ENCODE results near the gene ANKRD62.
"Not testable (repeated sequence)": the region's sequence is repeated elsewhere in the genome, so short reads cannot be mapped to it uniquely, and the experiment has no call there.

The ANKRD62 gene

GRCh38 chr18:12141778-12142177 lies 48.1 kb downstream of the ANKRD62 start:
- H3K36me3 ChIP-seq (ENCODE audit: insufficient read depth, low read length); DNase-seq (ENCODE audit: low read depth, low spot score); H3K4me3 ChIP-seq; H3K9me3 ChIP-seq (ENCODE audit: low read depth, low read length); H3K27ac ChIP-seq; H3K9ac ChIP-seq (ENCODE audit: insufficient read length): not testable (repeated sequence)

GRCh38 chr18:12149431-12149830 lies 55.8 kb downstream of the ANKRD62 start:
- DNase-seq (ENCODE audit: low read depth, low spot score); H3K9me3 ChIP-seq (ENCODE audit: low read depth, low read length); H3K4me3 ChIP-seq; H3K27ac ChIP-seq; H3K9ac ChIP-seq (ENCODE audit: insufficient read length); H3K36me3 ChIP-seq (ENCODE audit: insufficient read depth, low read length): not testable (repeated sequence)

GRCh38 chr18:12154361-12154760 lies 60.7 kb downstream of the ANKRD62 start:
- Histone ChIP-seq H3K27ac (no peak overlapping the region), H3K4me3 (no peak overlapping the region), H3K9me3 (ENCODE audit: low read depth, low read length) (no peaks in the 10 kb centered on the region), H3K9ac (ENCODE audit: insufficient read length) (no peak overlapping the region), H3K36me3 (ENCODE audit: insufficient read depth, low read length) (no peaks in the 10 kb centered on the region)
- no peak for TF ChIP-seq FOXP2 (optimal IDR thresholded peaks at IDR 0.05; ENCODE audit: control extremely low read depth, extremely low read length, insufficient read depth)
- no peak for TF ChIP-seq EZH2 (IDR thresholded peaks at IDR 0.05)
- TF ChIP-seq POLR2AphosphoS5 (IDR thresholded peaks at IDR 0.05; ENCODE audit: borderline replicate concordance, low read depth, low read length): no peak
- DNase-seq (ENCODE audit: low read depth, low spot score): no peak

DNA sequence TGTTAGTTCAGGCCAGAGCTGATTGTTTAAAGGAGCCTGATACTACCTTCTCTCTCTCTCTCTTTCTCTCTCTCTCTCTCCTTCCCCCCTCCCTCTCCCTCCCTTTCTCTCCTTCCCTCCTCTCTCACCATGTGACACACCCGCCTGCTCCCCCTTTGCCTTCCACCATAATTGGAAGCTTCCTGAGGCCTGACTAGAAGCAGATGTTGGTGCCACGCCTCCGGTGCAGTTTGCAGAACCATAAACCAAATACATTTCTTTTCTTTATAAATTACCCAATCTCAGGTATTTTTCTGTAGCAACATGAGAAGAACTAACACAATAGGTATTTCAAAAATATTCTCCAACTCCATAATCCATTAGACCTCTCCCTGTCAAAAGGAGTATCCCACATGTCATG lies 62.4 kb downstream of the ANKRD62 start:
- no peak for DNase-seq (ENCODE audit: low read depth, low spot score)
- H3K4me3 ChIP-seq: no peak overlapping the region
- H3K9ac ChIP-seq (ENCODE audit: insufficient read length): no peak overlapping the region
- no peak overlapping the region for H3K27ac ChIP-seq
- TF ChIP-seq FOXP2 (optimal IDR thresholded peaks at IDR 0.05; ENCODE audit: control extremely low read depth, extremely low read length, insufficient read depth) (no peak), POLR2AphosphoS5 (IDR thresholded peaks at IDR 0.05; ENCODE audit: borderline replicate concordance, low read depth, low read length) (no peak), EZH2 (IDR thresholded peaks at IDR 0.05) (no peak)
- no peaks in the 10 kb centered on the region for H3K36me3 ChIP-seq (ENCODE audit: insufficient read depth, low read length)
- H3K9me3 ChIP-seq (ENCODE audit: low read depth, low read length): no peaks in the 10 kb centered on the region

DNA sequence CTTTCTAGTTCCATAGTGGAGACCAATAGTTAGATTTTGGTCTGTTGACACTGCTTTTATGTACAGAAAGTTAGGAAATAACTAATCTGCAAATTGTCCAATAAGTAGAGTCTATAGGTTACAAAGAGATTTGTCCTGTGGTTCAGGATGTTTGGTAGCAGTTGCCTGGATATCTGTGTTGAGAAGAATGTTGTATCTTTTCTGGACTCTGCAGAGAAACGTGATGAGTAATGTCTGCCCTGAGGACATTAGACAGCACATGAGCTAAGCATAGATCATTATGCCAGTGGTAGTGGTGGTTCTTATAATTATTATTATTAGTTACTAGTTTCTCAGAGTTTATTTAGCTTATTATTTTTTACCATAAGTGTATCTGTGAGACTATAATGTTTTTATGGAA lies 65.8 kb downstream of the ANKRD62 start:
- no peak overlapping the region for H3K4me3 ChIP-seq
- TF ChIP-seq EZH2 (IDR thresholded peaks at IDR 0.05) (no peak), POLR2AphosphoS5 (IDR thresholded peaks at IDR 0.05; ENCODE audit: borderline replicate concordance, low read depth, low read length) (no peak), FOXP2 (optimal IDR thresholded peaks at IDR 0.05; ENCODE audit: control extremely low read depth, extremely low read length, insufficient read depth) (no peak)
- peak; percentile 34 for DNase-seq (ENCODE audit: low read depth, low spot score)
- H3K9ac ChIP-seq (ENCODE audit: insufficient read length): no peak overlapping the region
- no peak overlapping the region for H3K27ac ChIP-seq
- no peaks in the 10 kb centered on the region for H3K36me3 ChIP-seq (ENCODE audit: insufficient read depth, low read length)
- no peaks in the 10 kb centered on the region for H3K9me3 ChIP-seq (ENCODE audit: low read depth, low read length)

- no peak overlapping the region for H3K27ac ChIP-seq
- no peak for DNase-seq (ENCODE audit: low read depth, low spot score)
- no peaks in the 10 kb centered on the region for H3K36me3 ChIP-seq (ENCODE audit: insufficient read depth, low read length)
- H3K4me3 ChIP-seq: no peak overlapping the region
- no peak overlapping the region for H3K9ac ChIP-seq (ENCODE audit: insufficient read length)
- H3K9me3 ChIP-seq (ENCODE audit: low read depth, low read length): no peaks in the 10 kb centered on the region; the same call in 1 of the 2 replicates
- no peak for TF ChIP-seq FOXP2 (optimal IDR thresholded peaks at IDR 0.05; ENCODE audit: control extremely low read depth, extremely low read length, insufficient read depth)
- TF ChIP-seq EZH2 (IDR thresholded peaks at IDR 0.05): no peak
- TF ChIP-seq POLR2AphosphoS5 (IDR thresholded peaks at IDR 0.05; ENCODE audit: borderline replicate concordance, low read depth, low read length): no peak
Measured at GRCh38 chr18:12162786-12163185, 69.1 kb downstream of the ANKRD62 start.

DNA sequence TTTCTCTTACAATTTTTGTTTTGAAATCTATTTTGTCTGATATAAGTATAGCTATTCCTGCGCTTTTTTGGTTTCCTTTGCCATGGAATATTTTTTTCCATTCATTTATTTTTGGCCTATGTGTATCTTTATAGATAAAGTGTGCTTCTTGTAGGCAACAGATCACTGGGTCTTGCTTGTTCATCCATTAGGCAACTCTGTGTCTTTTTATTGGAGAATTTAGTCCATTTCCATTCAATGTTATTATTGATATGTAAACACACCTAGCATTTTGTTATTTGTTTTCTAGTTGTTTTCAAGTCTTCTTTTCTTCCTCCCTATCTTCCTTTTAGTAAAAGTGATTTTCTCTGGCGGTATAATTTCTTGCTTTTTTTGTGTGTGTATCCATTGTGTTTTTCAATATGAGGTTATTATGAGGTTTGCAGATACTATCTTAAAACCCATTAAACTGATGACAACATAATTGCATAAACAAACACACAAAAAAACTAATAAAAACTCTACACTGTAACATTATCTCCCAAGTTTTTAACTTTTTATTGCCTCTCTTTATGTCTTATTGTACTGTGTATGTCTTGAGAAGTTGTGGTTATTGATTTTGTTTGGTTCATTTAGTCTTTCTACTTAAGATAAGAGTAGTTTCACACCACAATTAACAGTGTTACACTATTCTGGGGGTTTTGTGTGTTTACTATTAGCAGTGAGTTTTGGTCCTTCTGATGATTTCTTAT lies 71.6 kb downstream of the ANKRD62 start:
- Histone ChIP-seq H3K9ac (ENCODE audit: insufficient read length) (no peak overlapping the region), H3K9me3 (ENCODE audit: low read depth, low read length) (no peaks in the 10 kb centered on the region; the same call in 1 of the 2 replicates), H3K36me3 (ENCODE audit: insufficient read depth, low read length) (no peaks in the 10 kb centered on the region), H3K4me3 (no peak overlapping the region), H3K27ac (no peak overlapping the region)
- TF ChIP-seq EZH2 (IDR thresholded peaks at IDR 0.05) (no peak), FOXP2 (optimal IDR thresholded peaks at IDR 0.05; ENCODE audit: control extremely low read depth, extremely low read length, insufficient read depth) (no peak), POLR2AphosphoS5 (IDR thresholded peaks at IDR 0.05; ENCODE audit: borderline replicate concordance, low read depth, low read length) (no peak)
- no peak for DNase-seq (ENCODE audit: low read depth, low spot score)

All from SK-N-MC (cell line).